Activated CD4-positive, CD25-positive, alpha-beta regulatory T cell treated with anti-CD3 and anti-CD28 coated beads, Interleukin-2, amount 50 U/mL, for 16 hours (primary cell): ENCODE measurements around the gene SLC5A7.

Experiments used
- DNase-seq: peaks from one replicate; pipeline ENCODE4 v3.0.0-alpha.2; 2020; ENCODE audit warnings: low read depth, low spot score

The SLC5A7 gene

DNA sequence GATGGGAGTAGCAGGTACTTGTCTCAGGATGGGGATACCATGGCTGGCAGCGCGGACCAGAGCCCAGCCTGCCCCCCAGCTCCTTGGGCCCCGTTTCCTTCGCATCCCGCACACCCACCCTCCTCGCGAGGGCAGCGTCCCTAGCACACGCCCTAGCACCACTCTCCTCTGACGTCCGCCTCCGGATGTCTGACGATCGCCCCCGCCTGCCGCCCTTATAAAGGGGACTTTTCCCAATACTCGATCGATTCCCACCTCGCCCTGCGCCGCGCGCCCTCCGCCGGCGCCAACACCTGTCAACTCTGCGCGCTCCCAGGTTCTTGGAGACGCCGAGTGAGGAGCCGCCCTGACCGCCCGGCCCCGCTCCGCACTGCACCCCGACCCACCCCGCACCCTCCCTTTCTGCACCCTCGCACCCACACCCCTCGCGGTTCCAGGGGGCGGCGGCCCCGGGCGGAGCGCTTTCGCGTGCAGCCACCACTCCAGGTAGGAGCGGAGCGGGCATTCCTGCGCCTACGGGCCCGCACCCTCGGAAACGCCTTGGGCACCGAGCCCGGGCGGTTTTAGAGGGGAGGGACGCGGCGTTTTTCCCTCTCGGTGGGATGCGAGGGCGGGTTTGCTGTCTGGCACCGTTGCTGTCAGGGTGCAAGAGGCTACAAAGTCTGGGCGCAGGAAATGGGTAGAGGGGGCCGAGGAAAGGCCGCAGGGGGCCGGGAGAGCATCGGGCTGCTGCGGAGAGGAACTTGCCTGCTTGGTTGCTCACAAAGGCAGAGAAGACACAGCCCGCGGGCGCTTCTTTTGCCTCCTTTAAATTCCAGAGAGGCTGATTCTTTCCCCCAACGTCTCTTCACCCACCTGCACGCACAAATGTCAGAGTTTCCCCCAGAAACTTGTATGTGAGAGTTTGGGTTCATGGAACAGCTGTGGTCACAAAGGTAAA is at the start of gene SLC5A7:
SLC5A7 (plus strand) TSS at position 247 of the 940 bp plus-strand sequence. CDS start 1,632 bp downstream, outside the sequence.
- no peak for DNase-seq

DNA sequence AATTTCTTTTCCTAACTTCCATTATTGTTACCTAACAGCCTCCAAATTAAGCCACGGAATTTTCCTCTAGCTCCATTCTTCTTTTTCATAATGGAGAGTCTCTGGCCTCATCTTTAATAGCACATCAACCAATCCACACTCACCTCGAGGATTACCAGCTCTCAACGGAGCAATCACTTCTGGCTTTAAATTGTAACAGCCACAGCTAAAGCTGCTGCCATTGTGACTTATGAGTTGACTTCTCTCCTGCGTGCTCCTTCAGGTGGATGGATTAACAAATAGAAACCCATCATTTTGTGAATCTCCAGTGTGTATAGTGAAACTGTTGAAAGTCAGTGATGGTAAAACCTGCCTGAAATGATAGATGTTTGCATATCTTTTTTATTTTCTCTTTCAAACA is 24.9 kb upstream of the SLC5A7 start:
- no peak for DNase-seq

GRCh38 chr2:107964185-107964584 is 22.1 kb upstream of the SLC5A7 start:
- no peak for DNase-seq

- DNase-seq: no peak
These were observed 1.6 kb upstream of the SLC5A7 start for GRCh38 chr2:107984707-107985106.

DNA sequence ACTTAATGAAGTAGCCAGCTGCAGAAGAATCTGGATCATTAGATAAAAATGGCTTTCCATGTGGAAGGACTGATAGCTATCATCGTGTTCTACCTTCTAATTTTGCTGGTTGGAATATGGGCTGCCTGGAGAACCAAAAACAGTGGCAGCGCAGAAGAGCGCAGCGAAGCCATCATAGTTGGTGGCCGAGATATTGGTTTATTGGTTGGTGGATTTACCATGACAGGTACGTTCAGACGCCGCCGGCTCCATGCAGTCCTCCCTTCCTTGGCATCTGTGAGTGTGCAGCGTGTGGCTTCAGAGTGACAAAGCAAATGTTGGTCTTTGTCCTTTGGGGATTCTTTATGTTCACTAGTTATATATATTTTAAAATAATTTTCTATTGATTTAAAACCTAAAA is 1.8 kb downstream of the SLC5A7 start:
- no peak for DNase-seq

DNA sequence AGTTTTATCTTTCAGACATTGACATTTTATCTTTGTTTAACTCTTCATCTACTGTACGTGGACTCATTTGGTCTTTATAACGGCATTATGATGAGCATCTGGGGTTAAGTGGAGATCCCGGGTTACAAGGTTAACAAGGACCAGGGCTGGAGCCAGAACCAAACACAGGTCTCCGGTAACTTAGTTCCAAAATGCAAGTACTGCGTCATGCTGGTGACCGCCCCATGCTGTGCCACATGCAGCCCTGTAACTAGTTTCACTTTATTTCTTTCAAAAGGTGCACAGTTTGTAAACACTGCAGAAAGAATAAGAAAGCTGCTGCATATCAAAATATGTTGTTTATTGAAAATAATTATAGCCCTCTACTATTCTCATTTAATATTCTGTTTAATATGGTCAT is 3.1 kb downstream of the SLC5A7 start:
- DNase-seq: no peak

DNA sequence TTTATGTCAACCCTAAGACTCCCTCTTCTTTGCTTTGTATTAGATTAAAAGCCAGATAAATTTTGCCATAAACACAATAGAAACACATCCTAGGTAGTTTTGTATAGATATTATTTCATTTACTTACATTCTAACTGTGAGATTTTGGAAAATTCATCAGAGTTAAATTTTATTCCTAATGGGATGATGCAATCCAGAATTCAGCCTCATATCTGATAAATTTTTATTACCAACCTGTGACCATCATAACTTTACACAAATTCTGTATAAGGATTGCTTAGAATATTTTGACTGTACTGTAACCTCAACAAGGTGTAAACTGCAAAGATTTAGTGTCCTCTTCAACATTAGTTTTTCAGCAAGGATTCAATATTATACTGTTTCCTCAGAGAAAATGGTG is 4.4 kb downstream of the SLC5A7 start:
- DNase-seq: no peak

- DNase-seq: no peak
These were observed 5.7 kb downstream of the SLC5A7 start for GRCh38 chr2:107992069-107992468.

DNA sequence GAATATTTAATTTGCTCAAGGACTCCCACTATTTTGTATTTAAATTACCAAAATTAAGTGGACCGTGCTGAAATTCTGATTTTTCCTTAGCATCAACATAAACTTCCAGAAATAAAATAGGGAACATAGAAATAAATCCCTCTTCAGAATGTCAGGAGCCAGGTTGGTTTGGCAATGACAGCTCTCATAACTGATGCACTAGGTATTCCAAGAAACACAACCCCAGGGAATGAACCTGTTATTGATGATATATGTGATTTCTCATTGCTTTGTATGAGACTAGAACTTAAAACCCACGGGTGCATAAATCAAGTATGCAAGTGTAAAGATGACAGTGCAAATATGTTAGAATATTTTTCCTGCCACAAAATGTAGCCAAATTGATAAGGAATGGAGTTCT is 12.8 kb downstream of the SLC5A7 start:
- no peak for DNase-seq

DNA sequence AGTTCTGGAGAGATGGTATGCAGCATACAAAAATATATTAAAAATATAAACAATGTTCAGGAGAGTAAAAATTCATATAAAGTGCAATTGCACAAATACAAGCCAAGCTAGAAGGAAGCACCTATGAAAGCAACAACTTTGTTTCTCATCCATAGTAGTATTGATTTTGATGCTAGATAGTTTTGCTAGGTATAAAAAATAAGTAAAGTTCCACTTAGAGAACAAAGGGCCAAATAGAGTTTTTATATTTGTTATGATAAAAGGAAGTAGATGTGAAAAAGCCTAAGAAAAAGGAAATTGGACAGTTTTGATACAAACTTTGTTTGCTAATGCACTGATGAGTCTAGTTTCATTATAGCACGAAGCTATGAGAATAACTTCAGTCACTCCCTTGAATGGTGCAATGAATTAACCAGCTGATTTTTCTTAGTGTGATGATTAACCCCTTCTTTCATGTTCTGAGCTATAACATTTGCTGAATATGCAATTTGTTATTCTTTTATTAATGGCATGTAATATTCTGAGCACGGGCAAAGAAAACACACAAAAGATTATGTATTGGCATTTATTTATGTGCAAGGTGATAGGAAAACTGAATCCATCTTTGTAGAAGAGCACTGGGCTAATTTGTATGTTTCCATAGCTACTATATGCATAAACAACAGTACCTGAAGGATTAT is 24.7 kb downstream of the SLC5A7 start:
- DNase-seq: no peak

DNA sequence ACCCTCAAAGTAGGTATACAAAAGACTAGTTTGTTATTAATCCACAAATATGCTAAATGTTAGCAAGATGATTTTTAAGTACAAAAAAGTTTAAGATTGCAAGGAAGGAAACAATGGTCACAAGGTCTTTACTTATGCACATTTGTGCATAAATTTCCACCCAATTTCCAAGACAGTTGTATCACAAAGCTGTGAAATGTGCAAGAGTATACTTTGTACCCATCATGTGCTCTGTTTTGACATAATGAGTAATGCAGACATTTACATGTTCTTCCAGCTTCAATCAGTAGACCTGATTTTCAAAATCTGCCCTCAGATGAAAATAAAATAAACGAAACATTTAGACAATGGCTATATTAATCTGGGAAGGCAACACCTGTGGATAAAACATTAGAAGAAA is 27.0 kb downstream of the SLC5A7 start:
- no peak for DNase-seq

DNA sequence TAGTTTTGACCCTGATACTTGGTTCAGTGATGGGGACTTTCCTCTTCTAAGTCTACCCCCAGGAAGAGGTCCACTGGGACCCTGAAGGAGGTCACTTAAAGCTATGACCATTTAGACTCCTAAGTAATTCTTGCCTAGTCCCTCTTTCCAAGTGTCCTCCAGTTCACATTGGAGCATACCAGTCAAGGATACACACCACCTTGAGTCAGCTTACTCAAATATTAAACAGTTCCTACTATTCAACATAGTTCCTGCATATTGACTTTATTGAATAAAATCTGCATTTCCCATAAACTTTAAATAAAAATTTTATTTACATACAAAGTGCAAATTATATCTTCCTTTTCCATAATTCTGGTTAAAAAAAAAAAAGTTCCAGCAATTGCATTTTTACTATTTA is 36.3 kb downstream of the SLC5A7 start:
- DNase-seq: no peak

DNA sequence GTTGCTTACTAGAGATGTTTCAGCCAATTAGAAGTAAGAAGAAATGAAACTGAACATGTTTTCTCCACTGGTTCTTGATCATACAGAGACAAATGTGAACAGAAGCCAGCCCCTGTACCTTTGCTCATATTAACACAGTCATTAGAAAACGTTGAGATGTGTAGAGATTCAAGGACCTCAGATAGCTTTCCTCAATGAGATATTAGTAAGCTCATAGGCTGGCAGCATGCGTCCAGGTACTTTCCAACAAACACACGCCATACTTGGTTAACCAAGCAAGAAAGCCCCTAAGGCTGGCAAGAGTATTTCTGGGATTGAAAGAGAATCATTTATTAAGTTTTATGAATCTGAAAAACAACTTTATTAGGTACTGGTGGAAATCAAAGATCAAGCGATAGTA is 37.5 kb downstream of the SLC5A7 start:
- no peak for DNase-seq

- DNase-seq: no peak
These were observed 39.9 kb downstream of the SLC5A7 start for GRCh38 chr2:108026092-108026794.

GRCh38 chr2:108029496-108029895 is 43.2 kb downstream of the SLC5A7 start:
- no peak for DNase-seq

DNA sequence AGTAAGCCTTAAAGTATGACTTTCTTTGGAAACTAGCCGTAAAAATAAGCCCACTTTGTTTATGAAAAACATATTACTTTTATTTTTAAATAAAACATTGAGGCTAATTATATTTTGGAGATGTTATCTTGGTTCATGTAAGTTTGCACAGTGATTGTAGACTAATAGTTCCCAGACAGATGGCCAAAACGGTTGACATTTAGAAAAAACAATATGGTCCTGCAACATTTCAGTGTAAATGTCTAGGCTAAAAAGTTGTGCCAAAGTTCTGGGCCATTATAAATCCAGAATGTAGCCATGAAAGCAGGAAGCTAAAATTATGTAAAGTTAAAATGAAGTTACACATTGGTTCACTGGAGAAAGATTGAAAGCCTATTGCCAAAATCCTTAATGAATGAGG is 43.6 kb downstream of the SLC5A7 start:
- no peak for DNase-seq

DNA sequence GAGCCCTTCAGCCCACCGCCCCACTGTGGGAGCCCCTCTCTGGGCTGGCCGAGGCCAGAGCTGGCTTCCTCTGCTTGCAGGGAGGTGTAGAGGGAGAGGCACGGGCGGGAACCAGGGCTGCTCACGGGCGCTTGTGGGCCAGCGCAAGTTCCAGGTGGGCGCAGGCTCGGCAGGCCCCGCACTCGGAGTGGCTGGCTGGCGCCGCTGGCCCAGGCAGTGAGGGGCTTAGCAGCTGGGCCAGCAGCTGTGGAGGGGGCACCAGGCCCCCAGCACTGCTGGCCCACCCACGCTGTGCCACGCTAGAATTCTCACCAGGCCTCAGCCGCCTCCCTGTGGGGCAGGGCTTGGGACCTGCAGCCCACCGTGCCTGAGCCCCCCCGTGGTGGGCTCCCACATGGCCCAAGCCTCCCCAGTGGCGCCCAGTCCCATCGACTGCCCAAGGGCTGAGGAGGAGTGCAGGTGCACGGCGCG is 45.2 kb downstream of the SLC5A7 start:
- no peak for DNase-seq

DNA sequence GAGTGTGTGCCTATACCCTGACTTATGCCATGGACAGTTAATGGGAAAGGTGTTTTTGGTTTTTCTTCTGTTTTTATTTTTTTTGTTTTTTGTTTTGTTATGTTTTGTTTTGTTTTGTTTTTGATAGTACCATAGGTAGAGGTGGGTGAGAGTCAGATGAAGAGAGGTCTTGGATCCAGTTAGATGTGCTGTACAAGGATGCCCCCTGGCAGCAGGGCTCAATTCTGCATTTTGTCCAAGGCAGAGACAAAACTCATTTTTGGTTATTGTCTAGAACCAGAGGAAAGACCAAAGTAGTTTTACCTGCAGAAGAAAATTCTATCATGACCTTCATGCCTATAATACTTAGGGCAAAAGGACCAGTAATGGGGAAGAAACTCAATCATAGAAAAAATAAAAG is 48.5 kb downstream of the SLC5A7 start:
- DNase-seq: no peak

GRCh38 chr2:108048752-108049151 is 62.4 kb downstream of the SLC5A7 start:
- DNase-seq: no peak

DNA sequence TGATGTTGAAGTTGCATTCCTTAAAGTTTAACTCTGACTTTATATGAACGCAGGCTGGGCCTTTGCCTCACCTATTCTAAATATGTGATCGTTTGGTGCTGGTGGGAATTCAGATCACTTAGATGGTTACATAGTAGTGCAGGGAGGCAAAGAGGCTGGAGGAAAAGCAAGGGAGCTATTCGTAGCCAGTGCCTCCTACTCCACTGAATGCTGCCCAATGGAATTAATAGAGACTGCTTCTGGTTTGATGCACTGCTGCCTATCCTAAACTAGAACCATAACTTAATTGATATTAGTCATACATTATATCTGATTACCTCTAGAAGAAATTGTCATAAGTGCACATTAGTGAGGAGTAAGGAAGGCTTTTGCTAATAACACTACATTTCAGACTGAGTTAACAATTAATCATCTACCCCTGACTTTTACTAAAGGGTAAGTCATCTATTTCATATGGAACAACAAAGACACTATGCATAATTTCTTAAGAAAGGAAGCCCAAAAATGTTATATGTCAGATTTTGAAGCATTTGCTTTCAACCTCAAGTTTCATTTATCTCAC is 72.3 kb downstream of the SLC5A7 start:
- DNase-seq: no peak

GRCh38 chr2:108061439-108062042 is 75.2 kb downstream of the SLC5A7 start:
- DNase-seq: no peak
